Tracheal epithelial cell (primary cell): ENCODE measurements around the gene SPG11. TPM values are rescaled to one million over a fixed set of nuclear protein-coding genes. Genes with fewer than 3 reads are reported as not detected.

Experiments used
- total RNA-seq: library from RNA; depleted of rRNA; stranded (reverse); fragments of >200 nt; gene quantifications from 2 replicates; pipeline ENCODE4 v1.2.1, GENCODE V29; 2014

The SPG11 gene, protein sequence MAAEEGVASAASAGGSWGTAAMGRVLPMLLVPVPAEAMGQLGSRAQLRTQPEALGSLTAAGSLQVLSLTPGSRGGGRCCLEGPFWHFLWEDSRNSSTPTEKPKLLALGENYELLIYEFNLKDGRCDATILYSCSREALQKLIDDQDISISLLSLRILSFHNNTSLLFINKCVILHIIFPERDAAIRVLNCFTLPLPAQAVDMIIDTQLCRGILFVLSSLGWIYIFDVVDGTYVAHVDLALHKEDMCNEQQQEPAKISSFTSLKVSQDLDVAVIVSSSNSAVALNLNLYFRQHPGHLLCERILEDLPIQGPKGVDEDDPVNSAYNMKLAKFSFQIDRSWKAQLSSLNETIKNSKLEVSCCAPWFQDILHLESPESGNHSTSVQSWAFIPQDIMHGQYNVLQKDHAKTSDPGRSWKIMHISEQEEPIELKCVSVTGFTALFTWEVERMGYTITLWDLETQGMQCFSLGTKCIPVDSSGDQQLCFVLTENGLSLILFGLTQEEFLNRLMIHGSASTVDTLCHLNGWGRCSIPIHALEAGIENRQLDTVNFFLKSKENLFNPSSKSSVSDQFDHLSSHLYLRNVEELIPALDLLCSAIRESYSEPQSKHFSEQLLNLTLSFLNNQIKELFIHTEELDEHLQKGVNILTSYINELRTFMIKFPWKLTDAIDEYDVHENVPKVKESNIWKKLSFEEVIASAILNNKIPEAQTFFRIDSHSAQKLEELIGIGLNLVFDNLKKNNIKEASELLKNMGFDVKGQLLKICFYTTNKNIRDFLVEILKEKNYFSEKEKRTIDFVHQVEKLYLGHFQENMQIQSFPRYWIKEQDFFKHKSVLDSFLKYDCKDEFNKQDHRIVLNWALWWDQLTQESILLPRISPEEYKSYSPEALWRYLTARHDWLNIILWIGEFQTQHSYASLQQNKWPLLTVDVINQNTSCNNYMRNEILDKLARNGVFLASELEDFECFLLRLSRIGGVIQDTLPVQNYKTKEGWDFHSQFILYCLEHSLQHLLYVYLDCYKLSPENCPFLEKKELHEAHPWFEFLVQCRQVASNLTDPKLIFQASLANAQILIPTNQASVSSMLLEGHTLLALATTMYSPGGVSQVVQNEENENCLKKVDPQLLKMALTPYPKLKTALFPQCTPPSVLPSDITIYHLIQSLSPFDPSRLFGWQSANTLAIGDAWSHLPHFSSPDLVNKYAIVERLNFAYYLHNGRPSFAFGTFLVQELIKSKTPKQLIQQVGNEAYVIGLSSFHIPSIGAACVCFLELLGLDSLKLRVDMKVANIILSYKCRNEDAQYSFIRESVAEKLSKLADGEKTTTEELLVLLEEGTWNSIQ (N-terminal part only)
- total RNA-seq, result 86.3 and 94.7 TPM in 2 replicates

DNA sequence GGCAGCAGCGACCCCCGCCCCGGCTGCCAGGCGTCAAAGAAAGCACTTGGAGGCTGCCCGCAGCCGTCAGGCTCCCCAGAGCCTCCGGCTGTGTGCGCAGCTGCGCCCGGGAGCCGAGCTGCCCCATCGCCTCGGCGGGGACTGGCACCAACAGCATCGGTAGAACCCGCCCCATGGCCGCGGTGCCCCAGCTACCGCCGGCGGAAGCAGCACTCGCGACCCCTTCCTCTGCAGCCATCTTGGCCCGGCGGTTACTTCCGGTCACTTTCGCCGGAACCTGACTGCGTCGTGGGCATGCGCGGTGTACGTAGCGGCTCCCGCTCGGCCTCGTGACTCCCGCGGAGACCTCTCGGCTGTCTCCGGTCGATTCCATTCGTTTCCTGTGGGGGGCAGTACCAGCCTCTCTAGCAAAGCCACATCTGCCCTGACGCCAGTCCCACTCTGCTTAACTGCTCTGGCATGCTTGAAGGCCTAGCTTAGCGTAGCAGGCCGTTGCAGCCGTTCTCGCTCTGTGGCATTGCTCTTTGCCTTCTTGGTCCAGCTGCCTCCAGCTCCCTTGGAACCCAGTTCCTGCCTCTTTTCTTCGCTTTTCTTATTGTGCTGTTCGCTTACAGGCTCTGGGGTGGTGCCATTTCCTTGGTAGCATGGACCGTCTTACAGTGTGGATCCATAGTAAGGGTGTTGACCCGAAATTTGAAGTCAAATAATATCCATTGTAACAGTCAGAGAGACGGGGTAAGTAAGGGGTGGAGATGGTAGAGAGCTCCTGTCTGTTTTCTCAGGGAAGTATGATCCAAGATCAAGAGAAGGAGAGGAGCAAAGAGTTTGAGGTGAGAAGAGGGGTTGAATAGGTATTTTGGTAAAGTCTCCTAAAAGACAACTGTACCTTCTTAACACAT, at the start of gene SPG11:
Gene SPG11 (minus strand): TSS at position 253 of the 899 bp plus-strand sequence. CDS start 15 bp downstream, at position 238.

DNA sequence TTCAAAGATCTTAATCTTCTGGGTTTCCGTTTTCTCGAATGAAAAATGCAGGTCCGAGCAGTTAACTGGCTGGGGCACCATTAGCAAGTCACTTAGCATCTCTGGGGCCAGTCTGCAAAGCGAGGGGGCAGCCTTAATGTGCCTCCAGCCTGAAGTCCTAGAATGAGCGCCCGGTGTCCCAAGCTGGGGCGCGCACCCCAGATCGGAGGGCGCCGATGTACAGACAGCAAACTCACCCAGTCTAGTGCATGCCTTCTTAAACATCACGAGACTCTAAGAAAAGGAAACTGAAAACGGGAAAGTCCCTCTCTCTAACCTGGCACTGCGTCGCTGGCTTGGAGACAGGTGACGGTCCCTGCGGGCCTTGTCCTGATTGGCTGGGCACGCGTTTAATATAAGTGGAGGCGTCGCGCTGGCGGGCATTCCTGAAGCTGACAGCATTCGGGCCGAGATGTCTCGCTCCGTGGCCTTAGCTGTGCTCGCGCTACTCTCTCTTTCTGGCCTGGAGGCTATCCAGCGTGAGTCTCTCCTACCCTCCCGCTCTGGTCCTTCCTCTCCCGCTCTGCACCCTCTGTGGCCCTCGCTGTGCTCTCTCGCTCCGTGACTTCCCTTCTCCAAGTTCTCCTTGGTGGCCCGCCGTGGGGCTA, 47.8 kb upstream of the SPG11 start, which contains the start of the genes B2M and PATL2:
Gene B2M (plus strand): TSS at position 422 of the 647 bp plus-strand sequence. CDS start 30 bp downstream, at position 452.
Gene PATL2 (minus strand): TSS at position 228 of the 647 bp plus-strand sequence. CDS start 34,833 bp downstream, outside the sequence.

DNA sequence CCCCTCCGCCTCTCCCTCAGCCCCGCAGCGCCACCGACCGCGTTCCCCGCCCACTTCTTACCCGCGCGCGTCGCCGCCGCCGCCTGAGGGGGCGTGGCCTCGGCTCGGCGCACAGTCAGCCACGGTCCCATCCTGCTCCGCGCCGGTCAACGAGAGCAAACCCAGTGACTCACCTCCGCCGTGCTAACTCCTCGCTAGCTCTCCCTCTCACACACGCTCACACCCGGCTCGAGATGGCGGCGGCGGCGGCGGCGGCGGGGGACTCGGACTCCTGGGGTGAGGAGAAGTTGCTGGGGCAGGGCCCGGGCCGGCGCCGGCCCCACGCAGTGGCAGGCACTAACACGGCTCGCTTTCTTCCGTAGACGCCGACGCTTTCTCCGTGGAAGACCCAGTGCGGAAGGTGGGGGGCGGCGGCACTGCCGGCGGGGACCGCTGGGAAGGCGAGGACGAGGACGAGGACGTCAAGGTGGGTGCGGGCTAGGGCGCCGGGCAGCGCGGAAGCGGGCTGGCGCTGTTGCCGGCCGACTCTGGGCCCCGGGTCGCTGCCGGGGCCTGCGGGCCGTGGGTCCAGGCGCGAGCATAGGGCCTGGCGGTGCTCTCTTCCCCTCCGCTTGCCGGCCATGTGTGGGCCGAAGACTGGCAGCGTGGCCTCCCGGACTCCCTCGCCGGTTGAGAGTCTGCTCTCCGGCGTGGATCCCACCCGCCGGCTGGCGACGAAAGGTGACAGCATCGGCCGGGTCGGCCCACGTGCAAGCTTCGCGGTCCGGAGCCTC, 126.3 kb downstream of the SPG11 start, which contains the start of gene EIF3J:
Gene EIF3J (plus strand): TSS at position 186 of the 773 bp plus-strand sequence. CDS start 48 bp downstream, at position 234.

Other genes with a start within 250 kb of the SPG11 start
- 50.1 and 63.9 TPM in 2 replicates for gene CTDSPL2, start 236.0 kb downstream of the SPG11 start, total RNA-seq
- 55.4 and 58.8 TPM in 2 replicates for gene EIF3J, start 126.5 kb downstream of the SPG11 start, total RNA-seq
- gene PATL2, start 47.7 kb upstream of the SPG11 start, total RNA-seq, result 0.24 and 0.85 TPM in 2 replicates
- gene B2M, start 47.9 kb upstream of the SPG11 start, total RNA-seq, result 1,508 and 1,525 TPM in 2 replicates
- gene TRIM69, start 72.9 kb upstream of the SPG11 start, total RNA-seq, result 7.0 and 8.9 TPM in 2 replicates